Testis (tissue), 2 donors: Measurements from ENCODE around the gene RNF166.

ENCODE experiments used
- POLR2A ChIP-seq: fragments of 450-650 bp; IDR thresholded peaks from one replicate; pipeline ENCODE4 v1.6.1; 2017; ENCODE audit warnings: antibody characterized with exemption, mild to moderate bottlenecking, moderate library complexity
- TF ChIP-seq, protein P1 (sequence below), 3 experiments: fragments of 450-650 bp in 2 of 3; fragments of 200-600 bp in 1 of 3; sonication (generic) in 1 of 3; IDR thresholded peaks; one replicate each; pipeline ENCODE4 v1.5.1; 2016 to 2019; ENCODE audit warnings: antibody characterized with exemption in 3 of 3, mild to moderate bottlenecking in 2 of 3, moderate library complexity in 1 of 3

GRCh38 chr16:88716201-88716600, 10.0 kb upstream of the RNF166 start:
- TF ChIP-seq, protein P1, sequence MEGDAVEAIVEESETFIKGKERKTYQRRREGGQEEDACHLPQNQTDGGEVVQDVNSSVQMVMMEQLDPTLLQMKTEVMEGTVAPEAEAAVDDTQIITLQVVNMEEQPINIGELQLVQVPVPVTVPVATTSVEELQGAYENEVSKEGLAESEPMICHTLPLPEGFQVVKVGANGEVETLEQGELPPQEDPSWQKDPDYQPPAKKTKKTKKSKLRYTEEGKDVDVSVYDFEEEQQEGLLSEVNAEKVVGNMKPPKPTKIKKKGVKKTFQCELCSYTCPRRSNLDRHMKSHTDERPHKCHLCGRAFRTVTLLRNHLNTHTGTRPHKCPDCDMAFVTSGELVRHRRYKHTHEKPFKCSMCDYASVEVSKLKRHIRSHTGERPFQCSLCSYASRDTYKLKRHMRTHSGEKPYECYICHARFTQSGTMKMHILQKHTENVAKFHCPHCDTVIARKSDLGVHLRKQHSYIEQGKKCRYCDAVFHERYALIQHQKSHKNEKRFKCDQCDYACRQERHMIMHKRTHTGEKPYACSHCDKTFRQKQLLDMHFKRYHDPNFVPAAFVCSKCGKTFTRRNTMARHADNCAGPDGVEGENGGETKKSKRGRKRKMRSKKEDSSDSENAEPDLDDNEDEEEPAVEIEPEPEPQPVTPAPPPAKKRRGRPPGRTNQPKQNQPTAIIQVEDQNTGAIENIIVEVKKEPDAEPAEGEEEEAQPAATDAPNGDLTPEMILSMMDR (IDR thresholded peaks at IDR 0.05) = no peak
- TF ChIP-seq POLR2A = no peak
